Smooth muscle cell (in vitro differentiated cells): ENCODE measurements around the gene NDUFAF4. TPM values are rescaled to one million over a fixed set of nuclear protein-coding genes. Genes with fewer than 3 reads are reported as not detected.

Experiments used
- DNase-seq: peaks from one replicate; lab custom pipeline; 2025; ENCODE audit not compliant: unreplicated experiment; lab: John Stamatoyannopoulos, UW
- H2AFZ ChIP-seq: fragments of 200-600 bp; sonication (generic); 2 replicates; pipeline ENCODE4 v1.6.0; 2016; ENCODE audit warnings: antibody characterized with exemption, low read depth, mild to moderate bottlenecking
- H3F3A ChIP-seq: fragments of 200-600 bp; sonication (generic); 2 replicates; pipeline ENCODE4 v1.6.0; 2017; ENCODE audit warnings: antibody characterized with exemption, low read depth
- H3K27ac ChIP-seq: fragments of 200-600 bp; sonication (generic); 2 replicates; pipeline ENCODE4 v1.5.1; 2016; ENCODE audit warnings: low read depth, mild to moderate bottlenecking
- H3K27me3 ChIP-seq: fragments of 200-600 bp; sonication (generic); 2 replicates; pipeline ENCODE4 v1.6.1; 2016; ENCODE audit warnings: low read depth, mild to moderate bottlenecking
- H3K36me3 ChIP-seq: fragments of 200-600 bp; sonication (generic); 2 replicates; pipeline ENCODE4 v1.5.1; 2016; ENCODE audit warnings: low read depth
- H3K4me1 ChIP-seq: fragments of 200-600 bp; sonication (generic); 2 replicates; pipeline ENCODE4 v1.5.1; 2016; ENCODE audit warnings: low read depth
- H3K4me2 ChIP-seq: fragments of 200-600 bp; sonication (generic); 2 replicates; pipeline ENCODE4 v1.6.0; 2016; ENCODE audit warnings: mild to moderate bottlenecking
- H3K4me3 ChIP-seq: fragments of 200-600 bp; sonication (generic); 2 replicates; pipeline ENCODE4 v1.5.1; 2016; ENCODE audit warnings: mild to moderate bottlenecking
- H3K79me2 ChIP-seq: fragments of 200-600 bp; sonication (generic); 2 replicates; pipeline ENCODE4 v1.6.0; 2016; ENCODE audit warnings: low read depth, mild to moderate bottlenecking
- H3K9ac ChIP-seq: fragments of 200-600 bp; sonication (generic); 2 replicates; pipeline ENCODE4 v1.6.0; 2016; ENCODE audit warnings: low read depth
- H3K9me3 ChIP-seq: fragments of 200-600 bp; sonication (generic); replicated peaks from 2 replicates; pipeline ENCODE4 v1.5.1; 2016; ENCODE audit warnings: low read depth
- H4K20me1 ChIP-seq: fragments of 200-600 bp; sonication (generic); 2 replicates; pipeline ENCODE4 v1.6.0; 2016; ENCODE audit warnings: low read depth
- CTCF ChIP-seq: fragments of 200-600 bp; sonication (generic); IDR thresholded peaks from 2 replicates; pipeline ENCODE4 v1.5.1; 2017; ENCODE audit warnings: borderline replicate concordance, mild to moderate bottlenecking, antibody characterized with exemption; ENCODE audit not compliant: insufficient read depth, poor library complexity, severe bottlenecking
- WGBS: methylation state at CpG from one replicate; pipeline ENCODE4 v1.1.7; 2016; ENCODE audit warnings: low lambda C conversion rate; 5-methylcytosine and 5-hydroxymethylcytosine counted together
- polyA plus RNA-seq: library from polyadenylated mRNA; unstranded; fragments of >200 nt; fragmentation: Nextera tagmentation; extraction: Ambion mirVana; gene quantifications from 2 replicates; pipeline ENCODE4 v1.2.1, GENCODE V29; 2016
- total RNA-seq: library from RNA; depleted of rRNA; stranded (reverse); fragments of >200 nt; gene quantifications from 2 replicates; pipeline ENCODE4 v1.2.3, GENCODE V29; 2014

The NDUFAF4 gene
- total and polyA plus RNA-seq, 2 experiments from 2014 or later = 40.4 to 51.0 TPM

DNA sequence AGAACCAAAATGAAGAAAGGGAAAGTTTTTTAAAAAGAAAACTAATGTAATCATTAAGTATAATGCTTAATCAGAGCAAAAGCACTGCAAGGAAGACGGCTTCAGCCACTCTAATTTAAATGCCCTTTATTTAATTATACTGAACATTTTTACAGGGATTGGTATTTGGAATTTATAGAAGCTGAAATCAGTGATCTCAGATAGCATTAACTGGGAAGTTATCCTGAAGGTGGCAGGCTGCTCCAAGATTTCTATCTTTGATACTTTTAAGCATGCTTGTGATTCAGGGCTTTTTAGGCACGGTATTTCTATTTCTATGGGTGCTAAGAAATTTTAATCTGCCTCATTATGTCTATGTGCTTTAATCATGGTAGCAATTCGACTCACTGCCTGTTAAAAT is 1.3 kb upstream of the NDUFAF4 start:
- 31% methylated on average over 3 of the region's 3 CpGs for WGBS
- peak; percentile 40 for TF ChIP-seq CTCF
- peak overlapping the region; percentile 87 for H3K9ac ChIP-seq
- H3K4me1 ChIP-seq = peaks cover 17% of the 10 kb centered on the region
- peak overlapping the region; percentile 87 for H3K4me3 ChIP-seq
- H2AFZ ChIP-seq = peak overlapping the region; percentile 96
- H3K79me2 ChIP-seq = peaks cover 30% of the 10 kb centered on the region
- peaks cover 9% of the 10 kb centered on the region for H3K36me3 ChIP-seq
- H3K27me3 ChIP-seq = no peaks in the 10 kb centered on the region
- peaks cover 5% of the 10 kb centered on the region for H3F3A ChIP-seq
- H4K20me1 ChIP-seq = peaks cover 5% of the 10 kb centered on the region
- peak overlapping the region; percentile 98 for H3K4me2 ChIP-seq
- H3K9me3 ChIP-seq = no peaks in the 10 kb centered on the region
- DNase-seq = no peak
- peak overlapping the region; percentile 93 for H3K27ac ChIP-seq

DNA sequence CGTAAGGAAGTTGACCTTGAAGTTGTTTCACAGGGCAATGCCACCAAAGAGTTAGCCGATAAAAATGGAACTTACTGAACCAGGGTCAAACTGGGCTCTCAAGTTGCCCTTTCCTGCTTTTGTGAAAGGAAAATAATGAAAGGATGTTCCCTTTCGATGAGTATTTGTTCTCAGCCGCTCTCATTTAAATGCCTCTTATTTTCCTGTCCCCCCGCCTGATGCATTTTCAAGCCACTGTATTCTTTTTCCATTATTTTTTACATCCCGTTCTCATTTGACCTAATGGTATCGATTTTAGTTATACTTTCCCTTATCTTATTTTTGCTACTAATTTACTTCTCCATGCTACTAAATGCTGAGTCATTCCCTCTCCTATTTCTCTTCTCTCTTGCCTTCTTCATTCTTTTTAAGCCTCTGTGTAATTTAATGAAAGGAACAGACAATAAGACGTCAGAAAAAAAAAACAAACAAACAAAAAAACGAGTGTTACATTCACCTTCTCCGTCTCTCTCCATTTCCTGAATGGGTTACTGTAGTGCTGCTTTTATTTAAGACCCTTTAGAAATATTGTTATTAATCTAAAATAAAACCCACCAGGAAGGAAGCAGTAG is 655 bp upstream of the NDUFAF4 start:
- H3F3A ChIP-seq = peaks cover 5% of the 10 kb centered on the region
- H3K36me3 ChIP-seq = peaks cover 13% of the 10 kb centered on the region
- DNase-seq = no peak
- H3K27ac ChIP-seq = peak overlapping the region; percentile 93
- H3K9ac ChIP-seq = peak overlapping the region; percentile 87
- peak overlapping the region; percentile 87 for H3K4me3 ChIP-seq
- H3K9me3 ChIP-seq = no peaks in the 10 kb centered on the region
- peaks cover 17% of the 10 kb centered on the region for H3K4me1 ChIP-seq
- peaks cover 31% of the 10 kb centered on the region for H3K79me2 ChIP-seq
- no peaks in the 10 kb centered on the region for H3K27me3 ChIP-seq
- peak overlapping the region; percentile 96 for H2AFZ ChIP-seq
- no peak for TF ChIP-seq CTCF
- H3K4me2 ChIP-seq = peak overlapping the region; percentile 98
- peaks cover 5% of the 10 kb centered on the region for H4K20me1 ChIP-seq
- WGBS = 1% methylated on average over 10 of the region's 10 CpGs

- Histone ChIP-seq H3K27me3 (no peaks in the 10 kb centered on the region), H3K9ac (no peak overlapping the region), H3K79me2 (peaks cover 1% of the 10 kb centered on the region), H3F3A (peaks cover 2% of the 10 kb centered on the region), H3K4me3 (no peak overlapping the region), H3K4me2 (no peak overlapping the region), H3K9me3 (no peaks in the 10 kb centered on the region), H3K4me1 (no peaks in the 10 kb centered on the region), H4K20me1 (peaks cover 9% of the 10 kb centered on the region), H2AFZ (no peak overlapping the region), H3K36me3 (peaks cover 31% of the 10 kb centered on the region), H3K27ac (no peak overlapping the region)
- 0% methylated on average over 1 of the region's 1 CpG for WGBS
- no peak for DNase-seq
- no peak for TF ChIP-seq CTCF
Measured at GRCh38 chr6:96889146-96889545, 8.5 kb downstream of the NDUFAF4 start.

- peaks cover 2% of the 10 kb centered on the region for H3F3A ChIP-seq
- no peak overlapping the region for H2AFZ ChIP-seq
- 86% methylated on average over 5 of the region's 5 CpGs for WGBS
- H3K9me3 ChIP-seq = no peaks in the 10 kb centered on the region
- H3K4me2 ChIP-seq = no peak overlapping the region
- no peaks in the 10 kb centered on the region for H3K4me1 ChIP-seq
- H3K27me3 ChIP-seq = no peaks in the 10 kb centered on the region
- no peaks in the 10 kb centered on the region for H3K79me2 ChIP-seq
- no peak for DNase-seq
- no peak overlapping the region for H3K4me3 ChIP-seq
- H4K20me1 ChIP-seq = peaks cover 9% of the 10 kb centered on the region
- H3K27ac ChIP-seq = no peak overlapping the region
- peaks cover 27% of the 10 kb centered on the region for H3K36me3 ChIP-seq
- H3K9ac ChIP-seq = no peak overlapping the region
- TF ChIP-seq CTCF = no peak
Measured at GRCh38 chr6:96888745-96889144, 8.9 kb downstream of the NDUFAF4 start.
